ENCODE data around the gene PTTG1IP2. TPM values are rescaled to one million over a fixed set of nuclear protein-coding genes. Genes with fewer than 3 reads are reported as not detected.
A peak's percentile ranks its signal among the peaks of the same experiment; 100 is the strongest.

Gene PTTG1IP2
- total RNA-seq, 1 experiment from 2014 or later = not detected

DNA sequence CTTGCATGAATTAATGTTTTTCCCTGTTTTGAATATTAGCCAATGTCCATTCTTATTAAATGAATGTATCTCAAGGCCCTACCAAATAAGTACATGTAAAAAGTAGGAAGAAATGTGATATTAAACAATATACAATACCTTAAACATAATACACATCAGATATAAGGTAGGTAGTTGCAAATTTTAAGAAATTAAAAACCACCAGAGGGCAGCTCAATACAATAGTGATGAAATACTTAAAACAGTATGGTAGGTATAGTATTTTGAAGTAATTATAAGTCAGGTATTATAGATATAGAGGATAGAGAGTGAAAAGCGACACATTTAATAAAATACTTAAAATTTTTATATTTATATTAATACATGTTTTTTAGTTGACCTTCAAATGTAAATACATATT, 83.1 kb downstream of the PTTG1IP2 start:
- Histone ChIP-seq H3K23me2 (ENCODE audit: insufficient read length, low read depth, low read length, poor library complexity, severe bottlenecking) (no peaks in the 10 kb centered on the region), H2BK5ac (ENCODE audit: insufficient read length, low read length) (no peak overlapping the region), H3K4me2 (ENCODE audit: insufficient read depth, insufficient read length, low read length) (no peak overlapping the region), H3K9ac (ENCODE audit: extremely low read depth, insufficient read length, low read length) (no peak overlapping the region), H2BK12ac (ENCODE audit: insufficient read length, low read depth, low read length) (no peak overlapping the region), H3K79me2 (ENCODE audit: insufficient read depth, low read length) (no peaks in the 10 kb centered on the region), H2BK120ac (ENCODE audit: low read depth, low read length, poor library complexity, severe bottlenecking) (no peak overlapping the region), H4K8ac (replicated peaks; ENCODE audit: insufficient read length, low read depth, low read length) (no peak overlapping the region), H2BK15ac (ENCODE audit: low read depth, low read length) (no peak overlapping the region), H3K14ac (ENCODE audit: insufficient read depth, low read length) (no peak overlapping the region), H4K91ac (ENCODE audit: insufficient read length, low read depth, low read length) (no peak overlapping the region), H3K4ac (ENCODE audit: low read depth, low read length) (no peak overlapping the region), H3K9me3 (ENCODE audit: control insufficient read depth, low read depth, low read length) (no peaks in the 10 kb centered on the region), H3T11ph (ENCODE audit: low read length) (no peak overlapping the region), H3K56ac (ENCODE audit: insufficient read length, low read depth, low read length) (no peak overlapping the region), H3K79me1 (ENCODE audit: insufficient read depth, low read depth, low read length, poor library complexity, severe bottlenecking) (no peaks in the 10 kb centered on the region), H3K27ac (ENCODE audit: insufficient read length, low read depth, low read length) (no peak overlapping the region), H3K23ac (ENCODE audit: insufficient read length, low read depth, low read length) (no peak overlapping the region), H3K27me3 (ENCODE audit: insufficient read depth, low read length) (no peaks in the 10 kb centered on the region), H2AK5ac (ENCODE audit: insufficient read length, low read length) (no peak overlapping the region), H2BK20ac (ENCODE audit: low read depth, low read length, poor library complexity, severe bottlenecking) (no peak overlapping the region), H3K4me1 (ENCODE audit: insufficient read depth, low read length) (peaks cover 5% of the 10 kb centered on the region; the same call in 1 of the 2 replicates), H4K5ac (ENCODE audit: insufficient read length, low read depth, low read length) (no peak overlapping the region), H2AFZ (ENCODE audit: low read length) (no peak overlapping the region), H3K18ac (ENCODE audit: insufficient read length, low read depth, low read length) (no peak overlapping the region), H4K20me1 (ENCODE audit: control insufficient read depth, insufficient read depth, insufficient read length) (no peaks in the 10 kb centered on the region)
- peaks cover 6 to 8% of the 10 kb centered on the region in 2 experiments for H3K4me1 Mint-ChIP-seq
- no CpG with 5 or more reads among the region's 1 CpG for WGBS (ENCODE audit: extremely low coverage, insufficient read length, low lambda C conversion rate)
- DNase-seq = no peak
- H3K4me3 Mint-ChIP-seq = no peak overlapping the region
- H3K36me3 Mint-ChIP-seq (ENCODE audit: insufficient read depth in 1 of 3, low read depth in 3 of 3) = no peaks in the 10 kb centered on the region
- H3K9me3 Mint-ChIP-seq = no peaks in the 10 kb centered on the region
- H3K27ac Mint-ChIP-seq = no peak overlapping the region
- TF ChIP-seq, protein P1, sequence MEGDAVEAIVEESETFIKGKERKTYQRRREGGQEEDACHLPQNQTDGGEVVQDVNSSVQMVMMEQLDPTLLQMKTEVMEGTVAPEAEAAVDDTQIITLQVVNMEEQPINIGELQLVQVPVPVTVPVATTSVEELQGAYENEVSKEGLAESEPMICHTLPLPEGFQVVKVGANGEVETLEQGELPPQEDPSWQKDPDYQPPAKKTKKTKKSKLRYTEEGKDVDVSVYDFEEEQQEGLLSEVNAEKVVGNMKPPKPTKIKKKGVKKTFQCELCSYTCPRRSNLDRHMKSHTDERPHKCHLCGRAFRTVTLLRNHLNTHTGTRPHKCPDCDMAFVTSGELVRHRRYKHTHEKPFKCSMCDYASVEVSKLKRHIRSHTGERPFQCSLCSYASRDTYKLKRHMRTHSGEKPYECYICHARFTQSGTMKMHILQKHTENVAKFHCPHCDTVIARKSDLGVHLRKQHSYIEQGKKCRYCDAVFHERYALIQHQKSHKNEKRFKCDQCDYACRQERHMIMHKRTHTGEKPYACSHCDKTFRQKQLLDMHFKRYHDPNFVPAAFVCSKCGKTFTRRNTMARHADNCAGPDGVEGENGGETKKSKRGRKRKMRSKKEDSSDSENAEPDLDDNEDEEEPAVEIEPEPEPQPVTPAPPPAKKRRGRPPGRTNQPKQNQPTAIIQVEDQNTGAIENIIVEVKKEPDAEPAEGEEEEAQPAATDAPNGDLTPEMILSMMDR (conservative IDR thresholded peaks at IDR 0.05) = peak; percentile 27; the same call in 1 of the 3 replicates
- no peaks in the 10 kb centered on the region; the same call in 1 of the 2 replicates for H3K27me3 Mint-ChIP-seq (ENCODE audit: low read depth)

Measured in H9 (cell line).